Daoy (cell line): ENCODE measurements around the gene LIPG. TPM values are rescaled to one million over a fixed set of nuclear protein-coding genes. Genes with fewer than 3 reads are reported as not detected.
A peak's percentile ranks its signal among the peaks of the same experiment; 100 is the strongest.
"Not testable (repeated sequence)": the region's sequence is repeated elsewhere in the genome, so short reads cannot be mapped to it uniquely, and the experiment has no call there.

Experiments
- DNase-seq: peaks from one replicate; pipeline ENCODE4 v3.0.0-alpha.2; 2015; ENCODE audit warnings: low read depth
- total RNA-seq: library from RNA; depleted of rRNA; stranded (reverse); fragments of >200 nt; shearing (Covaris generic); gene quantifications from 2 replicates; pipeline ENCODE4 v1.2.3, GENCODE V29; 2014

Gene LIPG
- total RNA-seq, 1 experiment from 2014 or later: 32.6 TPM

GRCh38 chr18:49573835-49574234, 12.0 kb downstream of the LIPG start:
- no peak for DNase-seq

DNA sequence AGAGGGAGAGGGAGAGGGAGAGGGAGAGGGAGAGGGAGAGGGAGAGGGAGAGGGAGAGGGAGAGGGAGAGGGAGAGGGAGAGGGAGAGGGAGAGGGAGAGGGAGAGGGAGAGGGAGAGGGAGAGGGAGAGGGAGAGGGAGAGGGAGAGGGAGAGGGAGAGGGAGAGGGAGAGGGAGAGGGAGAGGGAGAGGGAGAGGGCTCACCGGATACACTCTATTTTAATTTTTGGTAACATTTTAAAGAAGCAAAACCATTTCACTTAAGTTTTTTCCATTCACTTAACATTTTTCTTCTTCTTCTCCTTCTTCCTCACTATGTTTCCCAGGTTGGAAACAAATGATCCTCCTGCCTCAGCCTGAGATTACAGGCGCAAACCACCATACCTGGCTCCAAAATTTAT, 17.2 kb downstream of the LIPG start:
- not testable (repeated sequence) for DNase-seq

DNA sequence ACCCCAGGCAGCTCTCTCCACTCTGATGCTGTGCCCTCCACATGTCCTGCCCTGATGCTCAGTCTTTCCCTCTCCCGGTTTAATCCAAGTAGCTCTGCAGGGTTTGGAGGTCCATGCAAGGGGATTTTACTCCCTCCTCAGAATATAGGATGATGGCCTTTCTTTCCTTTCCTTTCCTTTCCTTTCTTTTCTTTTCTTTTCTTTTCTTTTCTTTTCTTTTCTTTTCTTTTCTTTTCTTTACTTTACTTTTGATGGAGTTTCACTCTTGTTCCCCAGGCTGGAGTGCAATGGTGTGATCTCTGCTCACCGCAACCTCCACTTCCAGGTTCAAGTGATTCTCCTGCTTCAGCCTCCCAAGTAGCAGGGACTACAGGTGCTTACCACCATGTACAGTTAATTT, 17.7 kb downstream of the LIPG start:
- DNase-seq: not testable (repeated sequence)

DNA sequence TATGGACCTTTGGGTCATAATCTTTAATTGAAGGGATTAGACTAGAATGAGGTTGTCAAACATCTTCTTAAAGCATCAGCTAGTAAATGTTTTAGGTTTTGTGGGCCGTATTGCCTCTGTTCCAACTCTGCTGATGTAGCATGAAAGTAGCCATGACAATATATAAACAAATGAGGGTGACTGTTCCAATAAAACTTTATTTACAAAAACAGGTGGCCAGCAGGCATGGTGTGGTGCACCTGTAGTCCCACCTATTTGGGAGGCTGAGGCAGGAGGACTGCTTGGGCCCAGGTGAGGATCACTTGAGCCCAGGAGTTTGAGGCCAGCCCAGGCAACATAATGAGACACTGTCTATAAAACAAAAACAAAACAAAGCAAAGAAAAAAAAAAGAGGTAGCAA, 18.4 kb downstream of the LIPG start:
- no peak for DNase-seq

DNA sequence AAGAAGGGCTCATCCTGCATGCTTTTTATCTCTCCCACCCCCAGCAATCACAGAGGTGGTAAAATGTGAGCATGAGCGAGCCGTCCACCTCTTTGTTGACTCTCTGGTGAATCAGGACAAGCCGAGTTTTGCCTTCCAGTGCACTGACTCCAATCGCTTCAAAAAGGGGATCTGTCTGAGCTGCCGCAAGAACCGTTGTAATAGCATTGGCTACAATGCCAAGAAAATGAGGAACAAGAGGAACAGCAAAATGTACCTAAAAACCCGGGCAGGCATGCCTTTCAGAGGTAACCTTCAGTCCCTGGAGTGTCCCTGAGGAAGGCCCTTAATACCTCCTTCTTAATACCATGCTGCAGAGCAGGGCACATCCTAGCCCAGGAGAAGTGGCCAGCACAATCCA, 19.5 kb downstream of the LIPG start:
- DNase-seq: no peak

DNA sequence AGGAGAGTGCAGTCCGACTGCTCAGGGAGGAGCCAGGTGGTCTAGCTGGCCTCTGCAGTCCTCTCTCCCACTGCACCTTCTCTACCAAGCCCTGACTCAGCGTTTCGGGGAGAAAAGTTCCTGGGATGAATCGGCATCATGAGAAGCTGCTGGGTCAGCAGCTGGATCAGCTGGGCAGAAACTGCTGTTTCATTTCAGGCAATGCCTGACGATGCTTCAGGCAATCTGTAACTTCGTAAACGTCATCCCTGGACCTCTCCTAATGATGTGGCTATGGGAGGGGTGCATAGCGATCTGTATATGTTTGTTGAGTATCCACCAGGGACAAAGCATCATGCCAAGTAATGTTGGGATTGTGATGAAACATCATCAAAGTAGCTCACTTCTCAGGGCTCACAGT, 20.7 kb downstream of the LIPG start:
- peak; percentile 10 for DNase-seq

DNA sequence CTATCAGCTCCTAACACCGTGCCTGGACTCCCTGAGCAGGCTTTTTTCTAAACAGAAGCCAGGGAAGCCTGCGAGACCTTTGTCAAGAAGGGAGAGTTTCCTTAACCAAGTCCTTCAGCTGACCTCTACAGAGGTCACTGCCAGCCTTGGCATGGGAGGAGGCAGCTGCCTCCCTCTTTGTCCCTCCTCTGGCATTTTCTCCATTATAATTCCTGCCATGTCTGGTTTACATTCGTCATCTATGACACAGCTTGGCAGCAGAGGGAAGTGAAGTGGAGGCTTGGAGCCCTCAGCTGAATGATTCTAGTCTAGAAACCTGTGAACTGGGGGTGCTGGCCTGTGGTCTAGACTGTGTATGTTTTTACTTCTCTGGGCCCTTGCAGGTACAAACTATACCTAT, 22.5 kb downstream of the LIPG start:
- peak; percentile 38 for DNase-seq

DNA sequence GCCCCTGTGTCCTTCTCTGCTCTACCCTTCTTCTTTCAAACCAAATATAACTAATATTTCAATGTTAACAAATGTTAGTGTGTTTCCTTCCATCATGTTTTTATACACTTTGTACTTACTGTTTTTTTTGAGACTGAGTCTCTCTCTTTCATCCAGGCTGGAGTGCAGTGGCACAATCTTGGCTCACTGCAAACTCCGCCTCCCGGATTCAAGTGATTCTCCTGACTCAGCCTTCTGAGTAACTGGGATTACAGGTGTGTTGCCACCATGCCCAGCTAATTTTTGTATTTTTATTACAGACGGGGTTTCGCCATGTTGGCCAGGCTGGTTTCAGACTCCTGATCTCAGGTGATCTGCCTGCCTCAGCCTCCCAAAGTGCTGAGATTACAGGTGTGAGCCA, 23.1 kb downstream of the LIPG start:
- DNase-seq: not testable (repeated sequence)

GRCh38 chr18:49585781-49586663, 24.2 kb downstream of the LIPG start:
- no peak for DNase-seq

DNA sequence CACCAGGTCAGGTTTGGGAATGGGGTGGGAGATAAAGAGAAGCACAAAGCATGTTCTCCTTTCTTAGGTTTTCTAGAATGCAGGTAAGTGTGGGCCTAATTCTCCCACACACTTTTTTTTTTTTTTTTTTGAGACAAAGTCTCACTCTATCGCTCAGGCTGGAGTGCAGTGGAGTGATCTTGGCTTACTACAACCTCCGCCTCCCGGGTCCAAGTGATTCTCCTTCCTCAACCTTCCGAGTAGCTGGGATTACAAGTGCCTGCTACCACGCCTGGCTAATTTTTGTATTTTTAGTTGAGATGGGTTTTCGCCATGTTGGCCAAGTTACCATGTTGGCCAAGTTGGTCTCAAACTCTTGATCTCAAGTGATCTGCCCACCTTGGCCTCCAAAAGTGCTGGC, 26.3 kb downstream of the LIPG start:
- DNase-seq: no peak

DNA sequence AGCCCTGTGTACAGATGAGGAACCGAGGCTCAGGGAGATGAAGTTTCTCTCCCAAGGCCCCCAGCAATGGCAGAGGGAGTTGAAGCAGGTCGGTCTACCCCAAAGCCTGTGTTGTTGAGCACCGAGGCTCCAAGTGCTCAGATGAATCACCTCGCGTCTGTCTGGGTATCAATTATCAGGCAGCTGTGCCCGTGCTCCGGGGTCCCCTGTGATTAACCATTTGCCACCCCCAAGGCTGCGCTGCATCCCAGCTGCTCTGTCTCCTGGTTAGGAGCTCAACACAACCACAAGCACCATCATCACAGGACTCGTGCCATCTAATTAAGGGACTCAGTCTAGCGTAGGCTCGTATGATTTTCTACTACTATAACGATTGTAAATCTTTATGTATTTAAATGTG, 27.1 kb downstream of the LIPG start:
- no peak for DNase-seq

- DNase-seq: no peak
Observed at GRCh38 chr18:49590608-49591007, 28.8 kb downstream of the LIPG start.

DNA sequence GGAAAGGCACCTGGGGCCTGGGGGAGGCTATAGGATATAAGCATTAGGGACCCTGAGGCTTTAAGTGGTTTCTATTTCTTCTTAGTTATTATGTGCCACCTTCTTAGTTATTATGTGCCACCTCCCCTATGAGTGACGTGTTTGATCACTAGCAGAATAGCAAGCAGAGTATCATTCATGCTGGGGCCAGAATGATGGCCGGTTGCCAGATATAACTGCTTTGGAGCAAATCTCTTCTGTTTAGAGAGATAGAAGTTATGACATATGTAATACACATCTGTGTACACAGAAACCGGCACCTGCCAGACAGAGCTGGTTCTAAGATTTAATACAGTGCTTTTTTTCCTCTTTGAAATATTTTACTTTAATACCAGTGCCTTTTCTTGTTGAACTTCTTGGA, 29.4 kb downstream of the LIPG start:
- DNase-seq: no peak

DNA sequence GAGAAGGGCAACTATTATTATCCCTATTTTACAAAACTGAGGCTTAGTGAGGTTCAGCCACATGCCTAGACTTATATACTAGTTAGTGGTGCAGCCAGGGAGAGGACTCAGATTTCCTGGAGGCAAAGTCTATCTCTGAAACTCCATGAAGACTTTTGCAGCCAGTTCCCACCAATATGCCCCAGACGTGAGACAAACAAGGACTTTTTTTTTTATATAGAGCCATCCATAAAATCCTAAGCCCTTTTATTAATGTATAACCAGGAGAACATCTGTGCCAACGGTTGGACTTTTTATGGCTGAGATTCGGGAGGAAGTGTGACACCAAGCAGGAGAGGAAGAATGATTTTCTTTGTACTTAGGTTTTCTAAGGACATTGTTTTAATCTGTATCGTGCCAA, 29.9 kb downstream of the LIPG start:
- DNase-seq: no peak

- DNase-seq: no peak
Observed at GRCh38 chr18:49596687-49597086, 34.8 kb downstream of the LIPG start.

DNA sequence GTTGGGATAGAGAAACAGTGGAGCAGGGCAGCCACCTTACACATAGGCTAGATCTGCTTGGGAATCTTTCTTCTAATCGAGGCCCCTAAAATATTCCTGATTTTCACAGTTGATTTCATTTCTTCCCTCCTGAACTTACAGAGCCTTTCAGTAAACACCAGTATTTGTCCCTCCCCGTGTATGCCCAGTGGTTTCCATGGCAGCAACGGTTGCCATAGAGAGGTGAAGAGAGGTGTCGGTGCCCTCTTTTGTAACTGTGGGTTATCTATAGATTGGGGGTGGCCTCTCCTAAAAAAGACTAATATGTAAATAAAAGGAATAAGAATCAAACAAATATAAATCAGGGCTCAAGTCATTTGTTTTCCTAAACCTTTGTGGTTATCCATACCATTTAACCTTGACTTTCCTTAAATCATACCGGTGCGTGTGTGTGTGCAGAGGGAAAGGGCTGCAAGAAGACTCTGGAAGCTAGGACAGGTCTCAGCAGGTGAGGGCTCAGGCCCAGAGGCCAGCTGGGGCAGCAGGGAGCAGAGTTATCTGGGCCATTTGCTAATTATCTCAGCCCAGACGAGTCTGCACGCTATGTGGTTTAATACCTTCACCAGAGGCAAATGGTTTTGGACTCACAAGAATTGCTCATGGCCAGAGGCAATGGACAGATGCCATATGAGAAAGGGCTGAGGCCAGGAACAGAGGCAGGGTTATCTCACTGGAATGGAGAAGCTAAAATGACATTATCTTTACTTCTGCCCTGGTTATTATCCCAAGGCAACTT, 35.5 kb downstream of the LIPG start:
- DNase-seq: peak; percentile 84

DNA sequence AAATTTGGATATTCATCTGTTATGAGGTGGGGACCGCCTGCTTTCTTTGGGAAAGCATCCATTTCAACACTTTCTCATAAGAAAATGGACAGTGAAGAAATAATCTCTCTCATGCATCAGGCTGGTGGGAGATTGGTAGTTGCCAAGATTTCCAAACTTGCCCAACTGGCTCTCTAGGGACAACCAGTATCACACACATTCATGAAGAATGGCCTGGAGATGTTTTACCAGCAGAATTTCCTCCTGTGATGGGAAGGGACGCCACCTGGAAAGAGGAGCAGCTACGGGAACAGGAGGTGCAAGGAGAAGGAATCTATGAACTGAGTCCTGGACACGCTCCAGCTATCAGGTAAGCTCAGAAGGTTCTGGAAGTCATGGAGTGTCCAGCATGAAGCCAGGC, 39.4 kb downstream of the LIPG start:
- no peak for DNase-seq

DNA sequence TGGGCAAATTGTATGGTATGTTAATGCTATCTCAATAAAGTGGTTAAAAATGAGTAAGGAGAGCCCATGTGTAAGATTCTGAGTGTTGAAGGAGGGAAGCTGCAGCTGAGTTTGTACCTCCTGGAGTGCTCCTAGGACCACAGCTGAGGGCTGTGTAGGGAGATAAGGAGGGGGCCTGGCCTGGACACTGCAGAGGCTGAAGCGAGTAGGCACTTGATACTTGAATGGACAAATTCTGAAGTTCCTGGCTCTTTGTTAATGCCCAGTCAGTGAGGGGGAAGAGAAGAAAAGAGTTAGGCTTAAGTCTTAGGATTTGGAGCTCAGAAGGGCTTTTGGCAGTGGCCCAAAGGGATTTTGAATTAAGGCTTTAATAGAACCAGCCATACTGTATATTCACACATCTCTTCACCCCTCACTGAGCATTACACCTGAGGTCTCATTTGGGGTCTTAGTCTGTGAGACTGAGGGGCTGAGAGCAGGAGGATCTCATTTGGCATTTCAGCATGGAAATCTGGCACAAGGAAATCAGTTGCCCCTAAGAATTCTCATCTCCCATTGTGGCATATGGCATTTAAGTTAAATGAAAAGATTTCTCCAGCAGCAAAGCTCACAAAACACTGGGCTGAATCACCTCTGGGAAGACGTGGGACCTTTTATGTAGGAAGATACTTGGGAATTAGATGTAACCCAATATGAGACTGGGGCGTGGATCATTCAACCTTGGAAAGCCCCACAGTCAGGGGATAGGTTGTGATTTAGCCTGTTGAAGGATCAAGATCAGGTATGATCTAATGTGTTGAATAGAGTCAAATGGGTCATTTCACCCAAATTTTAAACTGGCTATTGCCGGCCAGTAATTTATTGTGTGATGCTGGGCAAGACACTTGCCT, 46.8 kb downstream of the LIPG start:
- peak; percentile 43 for DNase-seq

GRCh38 chr18:49609256-49610021, 47.6 kb downstream of the LIPG start:
- DNase-seq: peak; percentile 45

DNA sequence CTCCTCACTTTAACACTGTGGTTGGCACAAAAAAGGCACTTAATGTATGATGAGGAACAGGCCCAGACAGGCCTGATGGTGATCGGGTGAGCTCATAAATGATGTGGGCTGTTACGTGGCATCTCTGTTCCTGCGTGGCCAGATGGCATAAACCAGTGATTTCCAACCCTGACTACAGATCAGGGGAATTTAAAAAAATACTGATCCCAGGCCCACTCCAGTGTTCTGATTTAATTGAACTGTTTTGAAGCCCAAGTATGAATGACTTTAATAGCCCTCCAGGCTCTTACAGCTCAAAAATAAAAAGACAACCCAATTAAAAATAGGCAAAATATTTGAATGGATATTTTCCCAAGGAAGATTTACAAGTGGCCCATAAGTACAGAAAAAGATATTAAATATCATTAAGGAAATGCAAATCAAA, 48.2 kb downstream of the LIPG start:
- no peak for DNase-seq

GRCh38 chr18:49611316-49611715, 49.5 kb downstream of the LIPG start:
- DNase-seq: no peak
